A172 (cell line): ENCODE data around the gene PSD2. TPM values are rescaled to one million over a fixed set of nuclear protein-coding genes. Genes with fewer than 3 reads are reported as not detected.

Experiments used
- DNase-seq: peaks from one replicate; pipeline ENCODE4 v3.0.0-alpha.2; 2015; ENCODE audit warnings: low spot score
- total RNA-seq: library from RNA; depleted of rRNA; stranded (reverse); fragments of >200 nt; shearing (Covaris generic); gene quantifications from 2 replicates; pipeline ENCODE4 v1.2.3, GENCODE V29; 2014; rRNA removed

PSD2 gene
- total RNA-seq = 0.03 and 0.05 TPM in 2 replicates

GRCh38 chr5:139795074-139796001 lies at the start of gene PSD2:
TSS of gene PSD2 (plus strand) at chr5:139795808. CDS start at chr5:139809441, 13,633 bp downstream.
- DNase-seq = no peak

DNA sequence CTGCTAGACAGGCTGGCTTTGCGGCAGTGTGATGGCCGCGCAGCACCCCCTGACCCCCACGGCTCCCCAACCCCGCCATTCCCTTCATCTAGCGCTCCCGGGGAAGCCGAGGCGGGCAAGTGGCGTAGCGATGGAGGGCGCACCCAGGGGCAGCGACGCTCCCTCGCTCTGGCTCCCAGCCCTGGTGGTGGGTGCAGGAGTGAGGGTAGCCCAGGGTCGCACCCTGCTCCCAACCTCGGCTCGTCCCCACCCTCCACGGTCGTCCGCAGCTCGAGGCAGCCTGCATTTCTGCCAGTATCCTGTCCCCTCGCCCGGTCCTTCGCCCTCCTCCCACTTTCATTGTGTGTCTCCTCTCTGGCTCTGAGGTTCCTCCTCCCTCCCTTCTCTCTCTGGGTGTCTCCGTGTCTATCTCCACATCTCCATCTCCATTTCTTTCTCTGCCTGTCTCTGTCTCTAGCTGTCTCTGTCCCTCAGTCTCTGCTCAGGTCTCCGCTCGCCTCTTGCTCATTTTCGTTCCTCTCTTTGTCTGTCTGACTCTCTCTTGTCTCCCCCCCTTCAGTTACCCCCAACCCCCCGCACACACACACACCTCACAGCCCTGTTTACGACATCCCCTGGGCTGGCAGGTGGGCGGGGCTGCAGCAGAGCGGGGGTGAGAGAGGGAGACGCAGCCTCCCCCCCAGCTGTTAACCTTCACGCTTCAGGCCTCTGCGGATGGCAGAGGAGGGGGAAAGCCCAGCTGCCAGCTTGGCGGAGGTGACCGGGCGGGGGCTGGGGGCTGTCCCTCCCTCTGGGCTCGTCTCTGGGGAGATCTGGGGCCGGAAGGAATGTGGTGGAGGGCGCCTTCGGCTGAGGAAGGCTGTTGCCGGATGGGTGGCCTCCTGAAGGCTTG lies 48.7 kb upstream of the PSD2 start:
- DNase-seq = no peak

- no peak for DNase-seq
These were observed 47.8 kb upstream of the PSD2 start for GRCh38 chr5:139747583-139748504.

DNA sequence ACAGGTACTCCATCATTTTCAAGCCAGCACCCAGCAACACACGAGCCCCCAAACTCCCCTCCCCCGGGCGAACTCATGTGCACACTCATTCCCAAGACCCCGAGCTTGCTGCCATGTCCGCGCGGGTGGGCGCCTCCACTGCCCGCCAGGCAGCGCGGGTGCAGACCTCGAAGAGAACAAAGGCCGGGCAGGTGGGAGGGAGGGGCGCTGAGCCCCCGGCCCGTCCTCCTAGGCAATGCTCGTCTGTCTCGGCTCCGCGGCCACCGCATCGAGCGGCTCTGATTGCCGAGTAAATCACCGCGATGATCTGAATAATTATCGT lies 47.1 kb upstream of the PSD2 start:
- DNase-seq = no peak

- no peak for DNase-seq
These were observed 46.4 kb upstream of the PSD2 start for GRCh38 chr5:139749242-139749641.

GRCh38 chr5:139751236-139751635 lies 44.4 kb upstream of the PSD2 start:
- DNase-seq = no peak

DNA sequence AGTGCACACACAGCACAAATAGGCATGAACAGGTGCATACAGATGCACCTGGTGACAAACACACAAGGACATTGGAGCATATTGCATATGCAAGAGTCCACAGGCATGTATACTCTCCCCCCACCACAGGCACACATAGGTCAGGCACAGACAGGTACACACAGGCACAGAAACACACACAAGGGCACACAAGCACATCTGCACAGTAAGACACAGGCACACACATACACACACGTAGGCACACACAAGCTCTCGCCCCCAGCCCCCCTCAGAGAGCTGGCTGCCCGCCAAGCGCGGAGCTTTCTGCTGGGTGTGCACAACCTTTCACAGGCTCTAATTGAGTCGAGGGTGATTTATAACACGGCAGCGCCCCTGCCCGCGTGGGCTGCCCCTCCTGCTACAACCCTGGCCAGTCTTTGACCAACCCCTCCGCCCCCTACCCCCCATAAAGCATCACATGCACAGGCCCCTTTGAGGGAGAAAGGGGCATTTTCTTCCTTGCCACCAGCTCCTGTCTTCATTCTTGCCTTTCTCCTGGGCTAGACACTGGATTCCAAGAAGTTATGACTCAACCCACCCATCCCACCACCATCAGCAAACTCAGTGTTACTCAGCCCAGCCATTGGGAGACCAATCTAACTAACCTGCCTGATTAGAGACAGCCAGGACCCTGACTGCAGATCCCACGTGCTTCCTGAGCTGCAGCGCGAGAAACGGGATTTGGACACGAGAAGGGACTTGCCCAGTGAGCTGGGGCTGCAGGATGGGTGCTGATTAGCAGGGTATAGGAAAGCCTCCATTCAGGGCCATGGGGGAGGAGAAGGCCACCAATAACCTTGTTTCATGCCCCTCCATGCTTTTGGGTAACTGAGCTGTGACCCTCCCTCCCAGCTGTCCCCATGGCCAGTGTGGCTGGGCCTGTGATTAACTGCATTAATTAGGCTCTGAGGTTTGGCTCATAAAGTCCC lies 42.8 kb upstream of the PSD2 start:
- DNase-seq = peak; percentile 64

- no peak for DNase-seq
These were observed 39.5 kb upstream of the PSD2 start for GRCh38 chr5:139755892-139756671.

GRCh38 chr5:139756971-139757370 lies 38.6 kb upstream of the PSD2 start:
- DNase-seq = no peak

- no peak for DNase-seq
These were observed 37.7 kb upstream of the PSD2 start for GRCh38 chr5:139757727-139758509.

DNA sequence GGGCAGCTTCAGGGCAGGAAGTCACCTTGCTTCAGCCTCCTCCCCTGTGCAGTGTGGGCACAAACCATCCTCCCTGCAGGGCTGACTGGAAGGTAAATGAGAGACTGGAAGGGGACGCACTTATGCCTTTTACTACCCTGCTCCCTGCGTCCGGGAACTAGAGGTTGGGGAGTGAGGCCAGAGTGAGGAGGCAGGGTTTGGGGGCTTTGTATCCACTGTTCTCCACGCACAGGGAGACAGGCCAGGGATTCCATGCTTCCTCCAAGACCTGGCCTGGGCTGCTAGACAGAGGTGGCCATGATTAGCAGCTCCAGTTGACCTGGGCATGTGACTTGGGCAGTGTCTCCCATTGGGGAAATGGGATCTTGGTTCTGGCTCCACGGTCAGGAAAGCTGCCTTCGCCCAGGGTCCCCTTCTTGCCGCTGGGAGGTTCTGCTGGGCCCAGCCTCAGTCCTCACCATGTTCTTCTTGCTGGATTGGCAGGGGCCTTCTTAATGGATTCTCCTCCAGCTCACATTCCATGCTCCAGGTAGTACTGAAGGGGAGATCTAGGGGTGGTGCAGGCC lies 37.0 kb upstream of the PSD2 start:
- no peak for DNase-seq

GRCh38 chr5:139759219-139759721 lies 36.3 kb upstream of the PSD2 start:
- no peak for DNase-seq

GRCh38 chr5:139760066-139761056 lies 35.2 kb upstream of the PSD2 start:
- peak; percentile 78 for DNase-seq

- DNase-seq = no peak
These were observed 34.6 kb upstream of the PSD2 start for GRCh38 chr5:139761057-139761450.

DNA sequence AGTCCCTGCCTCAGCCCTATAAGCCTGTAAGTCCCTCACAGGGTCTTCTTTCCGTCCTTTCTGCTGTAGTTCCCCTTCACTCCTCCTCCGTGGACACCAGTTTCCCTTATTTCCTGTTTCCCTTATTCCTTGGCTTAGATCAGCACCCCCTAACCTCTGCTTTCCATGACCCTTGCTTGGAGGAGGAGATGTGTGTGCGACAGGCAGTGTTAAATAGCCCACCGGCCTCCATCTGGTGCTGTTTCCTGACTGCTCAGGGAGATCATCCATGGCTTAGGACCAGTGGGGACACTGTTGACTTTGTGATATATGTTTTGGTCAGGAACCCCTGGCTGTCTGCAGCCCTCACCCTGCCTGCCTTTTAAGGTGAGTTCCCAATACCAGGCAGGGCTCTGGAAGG lies 34.1 kb upstream of the PSD2 start:
- no peak for DNase-seq

- DNase-seq = no peak
These were observed 32.9 kb upstream of the PSD2 start for GRCh38 chr5:139762615-139763170.
